ENCODE measurements around the gene SBSN. TPM values are rescaled to one million over a fixed set of nuclear protein-coding genes. Genes with fewer than 3 reads are reported as not detected.
A peak's percentile ranks its signal among the peaks of the same experiment; 100 is the strongest.

SBSN gene
- total and polyA plus RNA-seq, 9 of the 15 experiments (the other 6 are each of a cell fraction or from before 2014, with no cell fraction given) = 0.05 TPM; not detected in 8

GRCh38 chr19:35483089-35483488 lies 45.0 kb downstream of the SBSN start:
- Histone ChIP-seq H3K9me3 (replicated peaks; ENCODE audit: control insufficient read depth, insufficient read depth, low read depth, low read length) (no peaks in the 10 kb centered on the region), H4K20me1 (replicated peaks; ENCODE audit: control insufficient read depth, insufficient read depth, low read length) (0 out of 2 replicates have a peak, but pooled peaks cover 2% of the 10 kb centered on the region), H3K4me2 (ENCODE audit: insufficient read depth, low read length) (no peak overlapping the region), H3K4me1 (replicated peaks in 1 of 2; ENCODE audit: control insufficient read depth in 2 of 2, insufficient read depth in 2 of 2, low read length in 2 of 2) (no peaks in the 10 kb centered on the region), H3K9ac (ENCODE audit: insufficient read depth in 1 of 2, low read depth in 2 of 2, low read length in 2 of 2) (no peak overlapping the region), H3K27me3 (ENCODE audit: control insufficient read depth in 2 of 2, insufficient read depth in 2 of 2, low read length in 2 of 2) (peaks cover 18 to 23% of the 10 kb centered on the region in 2 experiments; a peak in 4 of 5 replicates), H3K4me3 (no peak overlapping the region), H3K79me2 (ENCODE audit: control insufficient read depth, insufficient read depth, low read length) (no peaks in the 10 kb centered on the region), H3K27ac (ENCODE audit: extremely low read depth, low read depth, low read length) (no peak overlapping the region), H3K9me1 (ENCODE audit: control insufficient read depth, insufficient read depth, low read length) (no peaks in the 10 kb centered on the region), H2AFZ (ENCODE audit: low read depth, low read length) (no peak overlapping the region), H3K36me3 (ENCODE audit: control insufficient read depth, insufficient read depth, low read length) (no peaks in the 10 kb centered on the region)
- DNase-seq (ENCODE audit: extremely low read depth in 1 of 4, low spot score in 3 of 4) (no peak), FAIRE-seq (no peak), ATAC-seq (no peak)
- intact Hi-C loops (cut with micrococcal nuclease) = no loop called here
- TF ChIP-seq NFRKB (IDR thresholded peaks at IDR 0.05; ENCODE audit: low read depth) (no peak), EWSR1 (IDR thresholded peaks at IDR 0.05; ENCODE audit: borderline replicate concordance, low read depth, partially characterized antibody) (no peak)
- no TSS peak for BruUV-seq (replicated peaks)
- ChIA-PET POLR2A (no interaction called here), CTCF (ENCODE audit: low intra/inter-chr PET ratio) (no interaction called here)
- 1% methylated on average over 5 of the region's 5 CpGs for WGBS (ENCODE audit: insufficient coverage, low coverage, missing lambda C conversion rate)
- in situ Hi-C loops (cut with MboI) = no loop called here

- in situ Hi-C loops (cut with MboI) (no loop called here), intact Hi-C loops (cut with micrococcal nuclease) (no loop called here)
- 17% methylated on average over 21 of the region's 21 CpGs for WGBS (ENCODE audit: insufficient coverage, low coverage, missing lambda C conversion rate)
- BruUV-seq (replicated peaks) = no TSS peak
- no peaks in the 10 kb centered on the region for H3K36me3 ChIP-seq (ENCODE audit: control insufficient read depth, insufficient read depth, low read length)
- H2AFZ ChIP-seq (ENCODE audit: low read depth, low read length) = no peak overlapping the region
- no peak for FAIRE-seq
- no peaks in the 10 kb centered on the region for H3K79me2 ChIP-seq (ENCODE audit: control insufficient read depth, insufficient read depth, low read length)
- no peak overlapping the region for H3K9ac ChIP-seq (ENCODE audit: insufficient read depth in 1 of 2, low read depth in 2 of 2, low read length in 2 of 2)
- no peaks in the 10 kb centered on the region for H3K9me1 ChIP-seq (ENCODE audit: control insufficient read depth, insufficient read depth, low read length)
- no peak for TF ChIP-seq KAT8 (IDR thresholded peaks at IDR 0.05; ENCODE audit: low read depth)
- TF ChIP-seq CTCF (IDR thresholded peaks at IDR 0.05 in 2 of 3, conservative IDR thresholded peaks at IDR 0.05 in 1 of 3; ENCODE audit: insufficient read depth in 2 of 3, low read depth in 1 of 3, low read length in 3 of 3) = peak in 2 of 3 experiments; percentile 12 to 24; a peak in 1 of 6 replicates
- no peak for TF ChIP-seq DDX20 (tag; IDR thresholded peaks at IDR 0.05; ENCODE audit: low read depth)
- TF ChIP-seq MTA3 (IDR thresholded peaks at IDR 0.05; ENCODE audit: borderline replicate concordance) = no peak
- DNase-seq (ENCODE audit: extremely low read depth in 1 of 4, low spot score in 3 of 4) = peak in 2 of 4 experiments; percentile 58 to 63
- CTCF ChIA-PET (ENCODE audit: low intra/inter-chr PET ratio) = interaction anchor here (0.5 kb wide), 1 partner anchor 14 kb away, joined by 4 read pairs; no protein-coding TSS in a partner anchor
- peaks cover 3 to 15% of the 10 kb centered on the region in 2 experiments; a peak in 4 of 5 replicates for H3K27me3 ChIP-seq (ENCODE audit: control insufficient read depth in 2 of 2, insufficient read depth in 2 of 2, low read length in 2 of 2)
- no peaks in the 10 kb centered on the region for H3K4me1 ChIP-seq (replicated peaks in 1 of 2; ENCODE audit: control insufficient read depth in 2 of 2, insufficient read depth in 2 of 2, low read length in 2 of 2)
- H4K20me1 ChIP-seq (replicated peaks; ENCODE audit: control insufficient read depth, insufficient read depth, low read length) = no peaks in the 10 kb centered on the region; the same call in 1 of the 2 replicates
- no peak overlapping the region for H3K27ac ChIP-seq (ENCODE audit: extremely low read depth, low read depth, low read length)
- ATAC-seq = no peak
- H3K9me3 ChIP-seq (replicated peaks; ENCODE audit: control insufficient read depth, insufficient read depth, low read depth, low read length) = no peaks in the 10 kb centered on the region
- H3K4me3 ChIP-seq = no peak overlapping the region
- no peak overlapping the region for H3K4me2 ChIP-seq (ENCODE audit: insufficient read depth, low read length)
- POLR2A ChIA-PET = interaction anchor here (0.6 to 1.9 kb wide), 2 partner anchors 9 to 29 kb away, joined by 3 to 7 read pairs; no protein-coding TSS in a partner anchor
These were observed 49.1 kb downstream of the SBSN start for GRCh38 chr19:35478794-35479677.

Measured in K562 (cell line).